BJ (cell line): ENCODE results near the gene MAMLD1. TPM values are rescaled to one million over a fixed set of nuclear protein-coding genes. Genes with fewer than 3 reads are reported as not detected.

Experiments used
- CTCF ChIA-PET: fragments of 350-600 bp; formaldehyde crosslinking; extraction: SDS; loops from one replicate; lab custom pipeline; 2021; ENCODE audit warnings: antibody characterized with exemption, inconsistent platforms; lab: Yijun Ruan, JAX
- POLR2A ChIA-PET: fragments of 300-600 bp; sonication (Branson Sonifier 250); formaldehyde crosslinking; extraction: SDS; loops from one replicate; lab custom pipeline; 2021; ENCODE audit warnings: antibody characterized with exemption; lab: Charles Lee
- DNase-seq: peaks from one replicate; pipeline ENCODE4 v3.0.0-alpha.2; 2011; ENCODE audit warnings: low read depth
- H3K27me3 ChIP-seq: 2 replicates; pipeline ENCODE4 v1.6.0; 2011; ENCODE audit warnings: low read length; ENCODE audit not compliant: control insufficient read depth, insufficient read depth
- H3K36me3 ChIP-seq: 2 replicates; pipeline ENCODE4 v1.5.1; 2011; ENCODE audit warnings: low read length; ENCODE audit not compliant: control insufficient read depth, insufficient read depth
- H3K4me3 ChIP-seq: 2 replicates; pipeline ENCODE4 v1.5.1; 2011; ENCODE audit warnings: low read depth, mild to moderate bottlenecking, control low read depth, low read length
- polyA plus RNA-seq: library from polyadenylated mRNA; depleted of rRNA; stranded (reverse); fragments of >200 nt; gene quantifications from 2 replicates; pipeline ENCODE4 v1.2.3, GENCODE V29; 2011
- TF ChIP-seq, protein P1 (sequence below): IDR thresholded peaks from 2 replicates; pipeline ENCODE4 v1.5.1; 2011; ENCODE audit warnings: low read depth, mild to moderate bottlenecking, control low read depth, inconsistent platforms, low read length, moderate library complexity; ENCODE audit not compliant: insufficient read depth

Gene MAMLD1
- polyA plus RNA-seq, 1 experiment, result 3.9 TPM

DNA sequence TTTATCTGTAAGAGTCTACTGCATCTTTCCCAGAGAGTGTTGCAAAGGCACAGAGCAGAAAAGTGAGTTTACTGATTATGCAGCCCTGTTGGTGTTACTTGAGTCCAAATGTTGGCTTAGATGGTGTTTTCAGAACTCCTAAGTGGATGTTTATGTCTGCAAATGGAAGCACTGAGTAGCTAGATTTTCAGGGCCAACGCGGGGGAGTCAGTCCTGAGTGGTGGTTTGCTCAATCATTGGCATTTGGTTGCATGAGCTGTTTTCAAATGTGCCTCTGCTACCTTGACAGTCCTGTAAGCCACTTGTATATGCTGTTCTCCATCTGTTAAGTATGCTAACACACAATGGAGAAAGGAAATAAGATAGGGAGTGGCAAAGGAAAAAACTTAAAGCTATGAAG lies 45.4 kb downstream of the MAMLD1 start:
- TF ChIP-seq, protein P1, sequence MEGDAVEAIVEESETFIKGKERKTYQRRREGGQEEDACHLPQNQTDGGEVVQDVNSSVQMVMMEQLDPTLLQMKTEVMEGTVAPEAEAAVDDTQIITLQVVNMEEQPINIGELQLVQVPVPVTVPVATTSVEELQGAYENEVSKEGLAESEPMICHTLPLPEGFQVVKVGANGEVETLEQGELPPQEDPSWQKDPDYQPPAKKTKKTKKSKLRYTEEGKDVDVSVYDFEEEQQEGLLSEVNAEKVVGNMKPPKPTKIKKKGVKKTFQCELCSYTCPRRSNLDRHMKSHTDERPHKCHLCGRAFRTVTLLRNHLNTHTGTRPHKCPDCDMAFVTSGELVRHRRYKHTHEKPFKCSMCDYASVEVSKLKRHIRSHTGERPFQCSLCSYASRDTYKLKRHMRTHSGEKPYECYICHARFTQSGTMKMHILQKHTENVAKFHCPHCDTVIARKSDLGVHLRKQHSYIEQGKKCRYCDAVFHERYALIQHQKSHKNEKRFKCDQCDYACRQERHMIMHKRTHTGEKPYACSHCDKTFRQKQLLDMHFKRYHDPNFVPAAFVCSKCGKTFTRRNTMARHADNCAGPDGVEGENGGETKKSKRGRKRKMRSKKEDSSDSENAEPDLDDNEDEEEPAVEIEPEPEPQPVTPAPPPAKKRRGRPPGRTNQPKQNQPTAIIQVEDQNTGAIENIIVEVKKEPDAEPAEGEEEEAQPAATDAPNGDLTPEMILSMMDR, result no peak
- Histone ChIP-seq H3K4me3 (no peak overlapping the region), H3K27me3 (no peaks in the 10 kb centered on the region), H3K36me3 (no peaks in the 10 kb centered on the region)
- POLR2A ChIA-PET, result no interaction called here
- CTCF ChIA-PET, result no interaction called here
- no peak for DNase-seq

DNA sequence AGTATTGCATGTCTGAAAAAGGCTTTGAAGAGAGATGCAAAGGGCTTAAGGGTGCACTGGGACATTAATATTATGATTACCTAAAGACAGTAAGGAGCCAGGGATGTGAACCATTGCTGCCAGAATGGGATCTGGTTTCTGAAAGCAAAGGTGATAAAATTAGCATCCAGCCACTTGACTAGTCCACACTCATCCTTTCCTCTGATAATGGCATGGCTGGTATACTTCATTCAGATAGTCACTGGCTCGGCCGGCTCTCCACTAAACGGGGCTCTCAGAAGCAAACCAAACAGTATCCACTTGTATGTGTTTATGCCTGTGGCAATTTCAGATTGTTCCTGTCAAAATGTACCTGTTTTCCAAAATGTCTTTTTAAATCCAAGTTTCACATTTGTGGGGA lies 46.4 kb downstream of the MAMLD1 start:
- H3K27me3 ChIP-seq, result no peaks in the 10 kb centered on the region
- H3K4me3 ChIP-seq, result no peak overlapping the region
- H3K36me3 ChIP-seq, result no peaks in the 10 kb centered on the region
- CTCF ChIA-PET, result interaction anchor here (0.5 kb wide), 1 partner anchor 125 kb away, joined by 3 read pairs; no protein-coding TSS in a partner anchor
- TF ChIP-seq, protein P1, result no peak
- POLR2A ChIA-PET, result no interaction called here
- DNase-seq, result no peak

DNA sequence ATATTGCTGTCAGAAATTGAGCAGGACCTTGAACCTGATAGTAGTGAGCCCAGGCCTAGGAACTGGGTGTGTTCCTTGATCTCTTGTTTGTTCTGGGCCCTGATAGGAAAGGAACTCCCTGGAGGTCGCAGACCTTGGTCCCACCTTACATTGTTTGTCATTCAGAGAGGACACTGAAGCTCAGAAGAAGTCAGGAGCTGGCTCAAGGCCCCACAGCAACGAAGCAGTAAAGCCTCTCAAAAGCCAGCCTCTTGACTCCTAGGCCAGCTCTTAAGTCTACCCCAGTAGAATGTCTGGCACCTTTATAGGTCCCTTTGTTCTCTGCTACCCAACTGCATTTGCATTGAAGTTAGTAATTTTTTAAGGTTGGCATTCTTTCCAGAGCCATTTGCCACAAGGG lies 46.8 kb downstream of the MAMLD1 start:
- POLR2A ChIA-PET, result no interaction called here
- DNase-seq, result no peak
- TF ChIP-seq, protein P1, result no peak
- Histone ChIP-seq H3K27me3 (no peaks in the 10 kb centered on the region), H3K36me3 (no peaks in the 10 kb centered on the region), H3K4me3 (no peak overlapping the region)
- CTCF ChIA-PET, result interaction anchor here (0.5 kb wide), 1 partner anchor 126 kb away, joined by 3 read pairs; no protein-coding TSS in a partner anchor

DNA sequence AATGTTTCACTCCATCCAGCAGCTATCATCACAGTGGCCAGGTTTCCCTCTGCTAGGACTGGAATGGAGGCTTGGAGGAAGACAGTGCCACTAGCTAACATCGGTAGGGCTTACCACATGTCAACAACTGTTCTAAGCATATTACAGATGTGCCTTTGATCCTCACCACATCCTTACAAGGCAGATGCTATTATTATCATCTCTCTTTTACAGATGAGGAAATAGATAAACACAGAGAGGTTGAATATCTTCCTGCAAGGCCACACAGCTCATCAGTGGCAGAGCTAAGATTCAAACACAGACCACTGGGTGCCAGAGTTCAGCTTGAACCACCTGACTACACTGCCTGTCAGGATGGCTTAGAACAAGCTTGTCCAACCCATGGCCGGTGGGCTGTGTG lies 47.4 kb downstream of the MAMLD1 start:
- DNase-seq, result no peak
- H3K27me3 ChIP-seq, result no peaks in the 10 kb centered on the region
- TF ChIP-seq, protein P1, result no peak
- H3K4me3 ChIP-seq, result no peak overlapping the region
- H3K36me3 ChIP-seq, result no peaks in the 10 kb centered on the region
- POLR2A ChIA-PET, result no interaction called here
- CTCF ChIA-PET, result no interaction called here

DNA sequence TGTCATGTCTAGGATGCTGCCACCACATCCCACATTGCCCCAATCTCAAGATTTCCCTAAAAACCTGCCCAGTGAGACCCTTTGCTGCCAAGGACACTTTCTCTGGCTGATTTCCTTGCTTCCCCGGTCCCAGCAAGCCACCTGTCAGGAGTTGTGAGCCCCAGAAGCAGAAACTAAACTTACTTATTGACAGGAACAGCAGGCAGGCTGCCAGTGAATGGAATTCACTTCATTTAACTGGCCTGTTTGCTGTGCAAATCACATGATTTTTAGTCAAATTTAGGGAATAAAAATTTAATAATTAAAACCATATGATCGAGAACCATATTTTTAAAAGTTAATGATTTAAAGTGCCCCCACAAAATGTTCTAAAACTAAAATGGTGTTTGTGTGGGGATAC lies 48.5 kb downstream of the MAMLD1 start:
- H3K36me3 ChIP-seq, result no peaks in the 10 kb centered on the region
- H3K27me3 ChIP-seq, result no peaks in the 10 kb centered on the region
- TF ChIP-seq, protein P1, result no peak
- DNase-seq, result no peak
- CTCF ChIA-PET, result no interaction called here
- no peak overlapping the region for H3K4me3 ChIP-seq
- POLR2A ChIA-PET, result no interaction called here
